Chondrocyte (in vitro differentiated cells): ENCODE results near the gene ITGA11. TPM values are rescaled to one million over a fixed set of nuclear protein-coding genes. Genes with fewer than 3 reads are reported as not detected.
A peak's percentile ranks its signal among the peaks of the same experiment; 100 is the strongest.

Source experiments
- DNase-seq: peaks from one replicate; pipeline ENCODE4 v3.0.0; 2021; ENCODE audit warnings: mixed read lengths, low spot score
- H3K27ac Mint-ChIP-seq: one replicate; pipeline ENCODE4 v1.8.0; 2021; ENCODE audit warnings: mild to moderate bottlenecking, moderate library complexity, mixed read lengths; ENCODE audit not compliant: unreplicated experiment
- H3K27me3 Mint-ChIP-seq: 2 replicates; pipeline ENCODE4 v1.8.0; 2021; ENCODE audit warnings: low read depth, mixed read lengths
- H3K36me3 Mint-ChIP-seq: 2 replicates; pipeline ENCODE4 v1.8.0; 2021; ENCODE audit warnings: low read depth, mixed read lengths
- H3K4me1 Mint-ChIP-seq: 2 replicates; pipeline ENCODE4 v1.8.0; 2021; ENCODE audit warnings: low read depth, mild to moderate bottlenecking, mixed read lengths
- H3K4me3 Mint-ChIP-seq: one replicate; pipeline ENCODE4 v1.8.0; 2021; ENCODE audit warnings: mild to moderate bottlenecking, moderate library complexity, mixed read lengths; ENCODE audit not compliant: unreplicated experiment
- H3K9me3 Mint-ChIP-seq: 2 replicates; pipeline ENCODE4 v1.8.0; 2021; ENCODE audit warnings: low read depth, mixed read lengths
- total RNA-seq: library from RNA; stranded (reverse); gene quantifications from 3 replicates; pipeline ENCODE4 v1.2.1, GENCODE V29; 2021
- TF ChIP-seq, protein P1 (sequence below): fragments of 200-600 bp; sonication (generic); IDR thresholded peaks from 2 replicates; pipeline ENCODE4 v1.5.0; 2021; ENCODE audit warnings: antibody characterized with exemption, mild to moderate bottlenecking, moderate library complexity

The ITGA11 gene
- total RNA-seq, 1 donor from 2014 or later = 1,092 TPM

DNA sequence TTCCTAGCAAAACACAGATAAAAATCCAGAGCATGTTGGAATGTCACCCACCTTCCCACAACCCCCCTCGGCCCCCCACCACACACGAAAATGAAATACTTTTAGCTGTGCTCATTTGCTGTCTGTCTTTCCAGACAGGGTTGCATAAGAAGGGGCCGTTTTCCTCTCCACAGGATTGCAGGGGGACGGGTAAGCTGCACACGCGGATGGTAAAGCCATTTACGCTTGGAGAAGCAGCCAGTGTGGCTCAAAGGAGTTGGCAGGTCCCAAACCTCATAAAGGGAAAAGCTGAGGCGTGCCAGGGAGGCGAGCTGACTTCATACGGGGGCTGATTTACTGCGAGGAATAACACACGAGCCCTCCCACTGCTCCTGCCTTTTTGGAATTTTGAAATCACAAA lies 47.4 kb upstream of the ITGA11 start:
- DNase-seq = no peak
- H3K36me3 Mint-ChIP-seq = no peaks in the 10 kb centered on the region
- H3K9me3 Mint-ChIP-seq = no peaks in the 10 kb centered on the region
- no peaks in the 10 kb centered on the region for H3K27me3 Mint-ChIP-seq
- no peak overlapping the region for H3K4me3 Mint-ChIP-seq
- peak overlapping the region; percentile 96 for H3K27ac Mint-ChIP-seq
- TF ChIP-seq, protein P1, sequence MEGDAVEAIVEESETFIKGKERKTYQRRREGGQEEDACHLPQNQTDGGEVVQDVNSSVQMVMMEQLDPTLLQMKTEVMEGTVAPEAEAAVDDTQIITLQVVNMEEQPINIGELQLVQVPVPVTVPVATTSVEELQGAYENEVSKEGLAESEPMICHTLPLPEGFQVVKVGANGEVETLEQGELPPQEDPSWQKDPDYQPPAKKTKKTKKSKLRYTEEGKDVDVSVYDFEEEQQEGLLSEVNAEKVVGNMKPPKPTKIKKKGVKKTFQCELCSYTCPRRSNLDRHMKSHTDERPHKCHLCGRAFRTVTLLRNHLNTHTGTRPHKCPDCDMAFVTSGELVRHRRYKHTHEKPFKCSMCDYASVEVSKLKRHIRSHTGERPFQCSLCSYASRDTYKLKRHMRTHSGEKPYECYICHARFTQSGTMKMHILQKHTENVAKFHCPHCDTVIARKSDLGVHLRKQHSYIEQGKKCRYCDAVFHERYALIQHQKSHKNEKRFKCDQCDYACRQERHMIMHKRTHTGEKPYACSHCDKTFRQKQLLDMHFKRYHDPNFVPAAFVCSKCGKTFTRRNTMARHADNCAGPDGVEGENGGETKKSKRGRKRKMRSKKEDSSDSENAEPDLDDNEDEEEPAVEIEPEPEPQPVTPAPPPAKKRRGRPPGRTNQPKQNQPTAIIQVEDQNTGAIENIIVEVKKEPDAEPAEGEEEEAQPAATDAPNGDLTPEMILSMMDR = no peak
- H3K4me1 Mint-ChIP-seq = peaks cover 66% of the 10 kb centered on the region

DNA sequence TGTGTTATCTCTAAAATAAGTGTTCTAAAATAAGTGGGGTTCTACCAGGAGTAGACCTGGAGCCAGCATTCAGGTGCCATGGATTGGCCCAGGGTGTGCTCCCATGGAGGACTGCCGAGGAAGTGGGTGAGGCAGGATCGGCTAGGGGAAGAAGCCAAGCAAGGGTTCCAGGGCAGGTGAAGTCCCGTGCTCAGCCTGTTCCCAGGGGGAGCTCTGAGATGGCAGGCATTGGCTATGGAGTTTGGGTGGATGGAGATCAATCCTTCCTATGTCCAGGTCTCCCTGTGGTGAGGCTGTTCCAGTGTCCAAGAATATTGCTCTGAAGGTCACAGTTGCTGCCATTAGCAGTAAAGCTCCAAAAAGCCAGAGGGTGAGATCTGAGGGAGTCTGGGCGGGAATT lies 46.9 kb upstream of the ITGA11 start:
- Mint-ChIP-seq H3K9me3 (no peaks in the 10 kb centered on the region), H3K4me3 (no peak overlapping the region), H3K27me3 (no peaks in the 10 kb centered on the region), H3K36me3 (no peaks in the 10 kb centered on the region), H3K27ac (peak overlapping the region; percentile 96), H3K4me1 (peaks cover 63% of the 10 kb centered on the region)
- DNase-seq = no peak
- TF ChIP-seq, protein P1 = no peak

DNA sequence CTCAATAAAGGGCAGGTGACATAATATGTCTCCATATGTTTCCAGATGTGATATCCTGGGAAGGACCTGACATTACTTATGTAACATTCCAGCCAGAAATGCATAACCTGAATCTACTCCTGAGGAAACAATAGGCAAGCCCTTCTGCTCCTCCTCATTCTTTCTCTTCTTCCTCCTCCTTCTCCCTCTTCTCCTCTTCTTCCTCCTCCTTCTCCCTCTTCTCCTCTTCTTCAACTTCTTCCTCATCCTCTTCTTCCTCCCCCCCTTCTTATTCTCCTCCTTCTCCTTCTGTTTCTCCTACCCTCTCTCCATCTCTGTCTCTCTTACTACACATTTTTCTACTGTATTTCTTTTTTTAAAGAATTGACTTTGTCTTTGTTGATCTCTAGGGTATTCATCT lies 43.5 kb upstream of the ITGA11 start:
- Mint-ChIP-seq H3K36me3 (no peaks in the 10 kb centered on the region), H3K4me3 (no peak overlapping the region), H3K4me1 (peaks cover 52% of the 10 kb centered on the region)

DNA sequence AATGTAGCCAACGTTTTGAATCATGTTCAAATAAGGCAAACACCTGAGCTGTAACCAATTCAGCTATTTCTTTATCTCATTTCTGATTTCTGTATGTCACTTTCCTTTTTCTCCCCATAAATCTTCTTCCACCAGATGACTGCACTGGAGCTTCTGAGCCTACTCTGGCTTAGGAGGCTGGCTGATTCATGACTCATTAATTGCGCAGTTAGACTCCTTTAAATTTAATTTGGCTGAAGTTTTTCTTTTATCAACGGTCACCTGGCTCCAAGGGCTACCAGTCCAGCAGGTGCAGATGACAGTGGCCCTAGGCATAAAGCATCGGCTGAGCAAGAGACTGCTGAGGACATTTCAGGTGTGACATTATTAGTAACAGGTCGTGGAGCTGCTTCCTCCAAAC lies 39.6 kb upstream of the ITGA11 start:
- Mint-ChIP-seq H3K4me3 (no peak overlapping the region), H3K4me1 (peaks cover 52% of the 10 kb centered on the region), H3K36me3 (no peaks in the 10 kb centered on the region), H3K9me3 (peaks cover 6% of the 10 kb centered on the region), H3K27ac (no peak overlapping the region), H3K27me3 (no peaks in the 10 kb centered on the region)
- TF ChIP-seq, protein P1 = no peak
- no peak for DNase-seq

More for the DNA sequence above, 43.5 kb upstream of the ITGA11 start:
- Mint-ChIP-seq H3K27ac (no peak overlapping the region), H3K9me3 (no peaks in the 10 kb centered on the region), H3K27me3 (no peaks in the 10 kb centered on the region)
- TF ChIP-seq, protein P1 = no peak
- DNase-seq = no peak

DNA sequence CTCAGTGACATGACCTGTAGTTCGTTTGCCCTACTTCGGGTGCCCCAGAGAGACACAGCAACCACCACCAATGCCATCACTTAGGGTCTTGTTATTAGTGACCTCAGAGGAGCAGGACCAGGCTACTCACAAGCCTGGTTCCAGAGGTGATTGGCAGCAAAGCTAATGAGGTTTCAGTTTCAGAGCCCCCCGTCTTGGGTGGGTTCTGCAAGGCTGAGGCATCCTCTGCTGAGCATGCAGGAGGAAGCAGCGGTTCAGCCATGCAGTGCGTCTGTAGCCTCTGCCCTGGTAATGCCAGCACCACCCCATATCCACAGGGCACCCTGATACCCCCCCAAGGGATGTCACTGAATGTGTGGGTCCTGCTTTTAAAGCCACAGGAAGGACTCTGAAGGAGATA lies 39.0 kb upstream of the ITGA11 start:
- Mint-ChIP-seq H3K27ac (no peak overlapping the region), H3K9me3 (peaks cover 6% of the 10 kb centered on the region), H3K4me3 (no peak overlapping the region), H3K36me3 (no peaks in the 10 kb centered on the region), H3K4me1 (peaks cover 53% of the 10 kb centered on the region), H3K27me3 (no peaks in the 10 kb centered on the region)
- DNase-seq = no peak
- TF ChIP-seq, protein P1 = no peak
